ENCODE results near the gene SYVN1. TPM values are rescaled to one million over a fixed set of nuclear protein-coding genes. Genes with fewer than 3 reads are reported as not detected.

Gene SYVN1
- total and polyA plus RNA-seq, 7 donors, result 5.1 to 43.5 (median 17.3) TPM

- intact Hi-C loops (cut with DNase I), result loop anchor here (1.0 to 5.0 kb wide), 4 partner anchors 12 to 72 kb away; partner anchors contain the start of genes SNX15, VPS51 and ZNHIT2
- Histone ChIP-seq H3K4me1 (peaks cover 0 to 23% (median 20%) of the 10 kb centered on the region in 4 donors), H3K9me3 (no peaks in the 10 kb centered on the region), H3K27me3 (no peaks in the 10 kb centered on the region), H3K27ac (peak overlapping the region; percentile 88 to 95 (median 92)), H3K4me3 (peak overlapping the region; percentile 78 to 84 (median 82)), H3K36me3 (peaks cover 17 to 48% (median 30%) of the 10 kb centered on the region in 4 donors)
- no peak for TF ChIP-seq POLR2A (IDR thresholded peaks at IDR 0.05)
- no peak for TF ChIP-seq EP300 (IDR thresholded peaks at IDR 0.05)
- no peak for TF ChIP-seq CTCF (IDR thresholded peaks at IDR 0.05)
- DNase-seq, result no peak
- 43 to 50% methylated on average over 23 of the region's 23 CpGs for WGBS, 2 donors
Measured at GRCh38 chr11:65084598-65085375, 49.5 kb downstream of the SYVN1 start.

- whole genome bisulfite sequencing, 2 donors, result 0% methylated on average over 79 of the region's 79 CpGs
- peak; percentile 97 for DNase-seq
- intact Hi-C loops (cut with DNase I), result loop anchor here (1.0 to 5.0 kb wide), 4 partner anchors 12 to 71 kb away; partner anchors contain the start of genes SNX15, VPS51 and ZNHIT2
Measured at GRCh38 chr11:65083834-65084597, 50.3 kb downstream of the SYVN1 start, which contains the start of the genes CDCA5 and ZFPL1. Gene CDCA5, minus strand, starts transcription at chr11:65084040. Its CDS starts 62 bp downstream, at chr11:65083978. Gene ZFPL1, plus strand, starts transcription at chr11:65084222. Its CDS starts 477 bp downstream, at chr11:65084699.

GRCh38 chr11:65083134-65083833 lies 51.0 kb downstream of the SYVN1 start:
- intact Hi-C loops (cut with DNase I), result loop anchor here (5.0 kb wide), 1 partner anchor 56 kb away; the partner anchor contains the start of gene SNX15
- Histone ChIP-seq H3K36me3 (peaks cover 8 to 33% (median 21%) of the 10 kb centered on the region in 4 donors), H3K27ac (peak overlapping the region; percentile 88 to 95 (median 92)), H3K4me3 (peak overlapping the region; percentile 78 to 84 (median 82)), H3K9me3 (no peaks in the 10 kb centered on the region), H3K4me1 (peaks cover 0 to 23% (median 20%) of the 10 kb centered on the region in 4 donors), H3K27me3 (no peaks in the 10 kb centered on the region)
- WGBS, 2 donors, result 3 to 7% methylated on average over 13 of the region's 13 CpGs
- no peak for DNase-seq
- TF ChIP-seq POLR2AphosphoS5 (IDR thresholded peaks at IDR 0.05) (no peak), CTCF (IDR thresholded peaks at IDR 0.05) (no peak), EP300 (IDR thresholded peaks at IDR 0.05) (no peak)

More at GRCh38 chr11:65083834-65084597, 50.3 kb downstream of the SYVN1 start, which contains the start of the genes CDCA5 and ZFPL1:
- TF ChIP-seq EP300 (IDR thresholded peaks at IDR 0.05), result peak in 2 of 4 donors; percentile 33 to 82
- peak; percentile 83 to 93 (median 92) for TF ChIP-seq POLR2AphosphoS5 (IDR thresholded peaks at IDR 0.05)
- TF ChIP-seq POLR2A (IDR thresholded peaks at IDR 0.05), result peak in 1 of 2 donors; percentile 48
- no peak for TF ChIP-seq CTCF (IDR thresholded peaks at IDR 0.05)
- Histone ChIP-seq H3K4me1 (peaks cover 0 to 23% (median 20%) of the 10 kb centered on the region in 4 donors), H3K4me3 (peak within 1 kb of the TSS; percentile 78 to 84 (median 82)), H3K27ac (peak within 1 kb of the TSS; percentile 88 to 95 (median 92)), H3K9me3 (no peaks in the 10 kb centered on the region), H3K36me3 (peaks cover 15 to 40% (median 27%) of the 10 kb centered on the region in 4 donors), H3K27me3 (no peaks in the 10 kb centered on the region)

GRCh38 chr11:65078786-65079342 lies 55.5 kb downstream of the SYVN1 start:
- H3K36me3 ChIP-seq, result no peaks in the 10 kb centered on the region
- intact Hi-C loops (cut with DNase I), result no loop called here
- H3K4me3 ChIP-seq, result no peak overlapping the region
- H3K9me3 ChIP-seq, result no peaks in the 10 kb centered on the region
- peak overlapping the region in 3 of 4 donors; percentile 30 to 48 (median 31) for H3K27ac ChIP-seq
- H3K4me1 ChIP-seq, result peaks cover 0 to 17% (median 7%) of the 10 kb centered on the region in 4 donors
- WGBS, 2 donors, result 93% methylated on average over 9 of the region's 9 CpGs
- H3K27me3 ChIP-seq, result no peaks in the 10 kb centered on the region
- TF ChIP-seq POLR2A (IDR thresholded peaks at IDR 0.05) (no peak), EP300 (IDR thresholded peaks at IDR 0.05) (no peak), CTCF (IDR thresholded peaks at IDR 0.05) (no peak), POLR2AphosphoS5 (IDR thresholded peaks at IDR 0.05) (no peak)
- DNase-seq, result no peak
